ENCODE results near the gene MAGI2. TPM values are rescaled to one million over a fixed set of nuclear protein-coding genes. Genes with fewer than 3 reads are reported as not detected.

MAGI2 gene
- total RNA-seq, 4 donors from 2014 or later: 0.90 to 2.4 (median 0.99) TPM

DNA sequence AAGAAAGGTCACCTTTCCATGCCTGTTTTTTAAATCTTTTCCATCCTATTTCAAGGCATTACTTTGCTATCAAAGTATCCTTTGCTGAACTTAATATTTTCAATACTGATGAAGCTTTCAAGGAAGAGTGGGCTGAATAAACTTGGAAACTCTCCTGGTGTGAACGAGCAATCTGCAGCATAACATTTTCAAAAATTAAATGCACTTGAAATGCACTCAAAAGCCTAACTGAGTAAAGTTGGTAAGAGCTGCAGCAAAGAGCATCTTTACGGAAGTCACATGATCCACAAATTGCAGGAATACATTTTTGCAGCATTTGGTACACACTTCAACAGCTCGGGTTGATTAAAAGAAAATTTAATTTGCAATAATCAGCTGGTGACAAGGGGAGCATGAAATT lies 1287.6 kb downstream of the MAGI2 start:
- intact Hi-C loops (cut with DNase I; ENCODE audit: low total_unique reads) (no loop called here), in situ Hi-C loops (cut with MboI; ENCODE audit: low sequenced_read_pairs in 4 of 4) (no loop called here)
- Histone ChIP-seq H3K9me3 (no peaks in the 10 kb centered on the region), H3K4me3 (no peak overlapping the region), H3K27me3 (no peaks in the 10 kb centered on the region), H3K36me3 (no peaks in the 10 kb centered on the region), H3K27ac (no peak overlapping the region), H3K4me1 (no peaks in the 10 kb centered on the region)
- DNase-seq (no peak), ATAC-seq (no peak)
- no peak for TF ChIP-seq POLR2A (IDR thresholded peaks at IDR 0.05)
- TF ChIP-seq, protein P1, sequence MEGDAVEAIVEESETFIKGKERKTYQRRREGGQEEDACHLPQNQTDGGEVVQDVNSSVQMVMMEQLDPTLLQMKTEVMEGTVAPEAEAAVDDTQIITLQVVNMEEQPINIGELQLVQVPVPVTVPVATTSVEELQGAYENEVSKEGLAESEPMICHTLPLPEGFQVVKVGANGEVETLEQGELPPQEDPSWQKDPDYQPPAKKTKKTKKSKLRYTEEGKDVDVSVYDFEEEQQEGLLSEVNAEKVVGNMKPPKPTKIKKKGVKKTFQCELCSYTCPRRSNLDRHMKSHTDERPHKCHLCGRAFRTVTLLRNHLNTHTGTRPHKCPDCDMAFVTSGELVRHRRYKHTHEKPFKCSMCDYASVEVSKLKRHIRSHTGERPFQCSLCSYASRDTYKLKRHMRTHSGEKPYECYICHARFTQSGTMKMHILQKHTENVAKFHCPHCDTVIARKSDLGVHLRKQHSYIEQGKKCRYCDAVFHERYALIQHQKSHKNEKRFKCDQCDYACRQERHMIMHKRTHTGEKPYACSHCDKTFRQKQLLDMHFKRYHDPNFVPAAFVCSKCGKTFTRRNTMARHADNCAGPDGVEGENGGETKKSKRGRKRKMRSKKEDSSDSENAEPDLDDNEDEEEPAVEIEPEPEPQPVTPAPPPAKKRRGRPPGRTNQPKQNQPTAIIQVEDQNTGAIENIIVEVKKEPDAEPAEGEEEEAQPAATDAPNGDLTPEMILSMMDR (IDR thresholded peaks at IDR 0.05 in 4 of 5, conservative IDR thresholded peaks at IDR 0.05 in 1 of 5): no peak

DNA sequence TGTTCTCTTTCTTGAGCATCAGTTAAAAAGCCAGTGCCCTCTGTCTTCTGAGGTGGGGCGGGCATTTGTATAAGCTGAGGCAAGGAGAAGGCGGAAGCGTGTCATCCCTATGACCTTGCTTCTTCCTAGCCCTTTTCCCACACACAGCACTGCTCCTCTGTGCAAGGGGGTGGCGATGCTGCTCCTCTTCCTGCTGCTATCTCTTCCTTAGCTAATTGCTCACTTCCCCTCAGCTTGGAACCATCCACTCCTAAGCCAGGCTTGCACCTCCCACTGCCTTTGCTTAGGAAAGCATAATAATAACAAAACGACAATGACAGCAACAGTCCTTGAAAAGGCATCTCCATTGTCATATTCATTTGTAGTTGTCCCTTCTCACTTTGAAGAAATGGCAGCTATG lies 1288.0 kb downstream of the MAGI2 start:
- intact Hi-C loops (cut with DNase I; ENCODE audit: low total_unique reads): no loop called here
- in situ Hi-C loops (cut with MboI; ENCODE audit: low sequenced_read_pairs in 4 of 4): no loop called here
- no peak for DNase-seq

DNA sequence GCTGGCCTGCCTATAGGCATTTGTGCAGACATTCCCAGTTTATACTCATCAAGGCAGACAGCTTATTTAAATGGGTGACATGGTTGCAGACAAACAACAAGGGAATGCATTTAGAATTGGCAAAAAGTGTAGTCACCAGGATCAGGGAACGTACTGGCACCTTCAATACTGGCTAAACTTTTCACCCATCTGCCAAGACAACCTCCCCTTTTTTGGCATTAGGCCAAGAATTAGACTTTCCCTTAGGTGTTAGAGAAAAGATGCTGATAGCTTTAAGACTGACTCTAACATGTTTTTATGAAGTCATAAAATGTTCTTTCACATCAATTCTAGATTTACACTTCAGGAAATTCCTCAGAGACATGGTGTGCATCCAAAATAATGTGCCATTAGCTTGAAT lies 1289.0 kb downstream of the MAGI2 start:
- TF ChIP-seq, protein P1 (IDR thresholded peaks at IDR 0.05 in 4 of 5, conservative IDR thresholded peaks at IDR 0.05 in 1 of 5): no peak
- TF ChIP-seq POLR2A (IDR thresholded peaks at IDR 0.05): no peak
- Histone ChIP-seq H3K9me3 (no peaks in the 10 kb centered on the region), H3K27me3 (no peaks in the 10 kb centered on the region), H3K4me1 (no peaks in the 10 kb centered on the region), H3K4me3 (no peak overlapping the region), H3K27ac (no peak overlapping the region), H3K36me3 (no peaks in the 10 kb centered on the region)
- no peak for DNase-seq
- in situ Hi-C loops (cut with MboI; ENCODE audit: low sequenced_read_pairs in 4 of 4) (no loop called here), intact Hi-C loops (cut with DNase I; ENCODE audit: low total_unique reads) (no loop called here)
- no peak for ATAC-seq

More for the DNA sequence above, 1288.0 kb downstream of the MAGI2 start:
- no peak for ATAC-seq
- H3K4me3 ChIP-seq: no peak overlapping the region
- no peak for TF ChIP-seq POLR2A (IDR thresholded peaks at IDR 0.05)
- TF ChIP-seq, protein P1 (IDR thresholded peaks at IDR 0.05 in 4 of 5, conservative IDR thresholded peaks at IDR 0.05 in 1 of 5): no peak
- no peaks in the 10 kb centered on the region for H3K4me1 ChIP-seq
- H3K36me3 ChIP-seq: no peaks in the 10 kb centered on the region
- H3K27me3 ChIP-seq: no peaks in the 10 kb centered on the region
- H3K9me3 ChIP-seq: no peaks in the 10 kb centered on the region
- no peak overlapping the region for H3K27ac ChIP-seq

DNA sequence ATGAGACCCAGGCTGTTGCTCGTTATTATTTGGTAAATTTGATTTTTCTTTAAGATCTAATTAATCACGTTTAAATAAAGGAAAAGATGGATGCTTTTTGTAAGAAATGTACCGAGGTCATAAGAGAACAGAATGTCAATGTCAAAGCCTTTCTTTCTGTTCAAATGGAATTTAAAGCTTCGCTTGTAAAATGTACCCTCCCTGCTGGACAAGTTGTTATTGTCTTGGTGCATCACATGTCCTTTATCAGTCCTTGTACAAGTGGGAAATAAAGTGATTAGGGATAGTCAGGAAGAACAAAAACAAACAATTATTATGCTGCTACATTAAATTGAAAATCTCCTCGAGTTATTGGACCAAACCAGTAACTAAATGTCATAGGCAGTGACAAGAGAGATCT lies 1291.7 kb downstream of the MAGI2 start:
- ATAC-seq (no peak), DNase-seq (no peak)
- in situ Hi-C loops (cut with MboI; ENCODE audit: low sequenced_read_pairs in 4 of 4): no loop called here
- H3K27ac ChIP-seq: no peak overlapping the region
- intact Hi-C loops (cut with DNase I; ENCODE audit: low total_unique reads): no loop called here
- no peaks in the 10 kb centered on the region for H3K9me3 ChIP-seq
- no peak for TF ChIP-seq POLR2A (IDR thresholded peaks at IDR 0.05)
- TF ChIP-seq, protein P1 (IDR thresholded peaks at IDR 0.05 in 4 of 5, conservative IDR thresholded peaks at IDR 0.05 in 1 of 5): no peak
- no peak overlapping the region for H3K4me3 ChIP-seq
- no peaks in the 10 kb centered on the region for H3K4me1 ChIP-seq
- no peaks in the 10 kb centered on the region for H3K36me3 ChIP-seq
- no peaks in the 10 kb centered on the region for H3K27me3 ChIP-seq

DNA sequence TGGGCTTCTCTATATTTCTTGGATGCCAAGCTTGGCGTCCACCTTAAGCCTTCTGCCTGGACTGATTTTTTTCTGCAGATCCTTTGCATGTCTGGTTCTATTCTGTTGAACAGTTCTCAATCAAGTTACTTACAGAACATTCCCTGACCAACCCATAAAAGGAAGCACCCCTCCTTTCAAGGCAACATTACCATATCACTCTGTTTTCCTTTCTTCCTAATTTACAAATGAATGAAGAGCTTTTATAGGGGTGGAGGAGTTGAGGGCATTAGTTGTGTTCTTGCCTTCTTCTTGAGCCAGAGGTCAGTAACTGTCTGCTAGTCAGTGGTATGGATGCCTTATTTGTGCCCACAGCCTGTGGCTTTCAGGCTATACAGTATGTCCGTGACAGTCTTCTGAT lies 1293.9 kb downstream of the MAGI2 start:
- Histone ChIP-seq H3K27me3 (no peaks in the 10 kb centered on the region), H3K27ac (no peak overlapping the region), H3K36me3 (no peaks in the 10 kb centered on the region), H3K4me3 (no peak overlapping the region), H3K9me3 (no peaks in the 10 kb centered on the region), H3K4me1 (no peaks in the 10 kb centered on the region)
- DNase-seq: no peak
- no peak for TF ChIP-seq POLR2A (IDR thresholded peaks at IDR 0.05)
- TF ChIP-seq, protein P1 (IDR thresholded peaks at IDR 0.05 in 4 of 5, conservative IDR thresholded peaks at IDR 0.05 in 1 of 5): no peak
- no peak for ATAC-seq
- in situ Hi-C loops (cut with MboI; ENCODE audit: low sequenced_read_pairs in 4 of 4): no loop called here
- intact Hi-C loops (cut with DNase I; ENCODE audit: low total_unique reads): no loop called here
